ENCODE data around the gene TLE1. TPM values are rescaled to one million over a fixed set of nuclear protein-coding genes. Genes with fewer than 3 reads are reported as not detected.

TLE1 gene
- total RNA-seq, 4 donors from 2014 or later: 18.7 to 54.5 (median 40.2) TPM

- Histone ChIP-seq H3K36me3 (no peaks in the 10 kb centered on the region), H3K27ac (no peak overlapping the region), H3K4me1 (peaks cover 0 to 7% (median 0%) of the 10 kb centered on the region in 4 donors)
Observed at GRCh38 chr9:81622471-81623255, 66.7 kb downstream of the TLE1 start.

GRCh38 chr9:81621785-81622259 is 67.5 kb downstream of the TLE1 start:
- TF ChIP-seq, protein P1, sequence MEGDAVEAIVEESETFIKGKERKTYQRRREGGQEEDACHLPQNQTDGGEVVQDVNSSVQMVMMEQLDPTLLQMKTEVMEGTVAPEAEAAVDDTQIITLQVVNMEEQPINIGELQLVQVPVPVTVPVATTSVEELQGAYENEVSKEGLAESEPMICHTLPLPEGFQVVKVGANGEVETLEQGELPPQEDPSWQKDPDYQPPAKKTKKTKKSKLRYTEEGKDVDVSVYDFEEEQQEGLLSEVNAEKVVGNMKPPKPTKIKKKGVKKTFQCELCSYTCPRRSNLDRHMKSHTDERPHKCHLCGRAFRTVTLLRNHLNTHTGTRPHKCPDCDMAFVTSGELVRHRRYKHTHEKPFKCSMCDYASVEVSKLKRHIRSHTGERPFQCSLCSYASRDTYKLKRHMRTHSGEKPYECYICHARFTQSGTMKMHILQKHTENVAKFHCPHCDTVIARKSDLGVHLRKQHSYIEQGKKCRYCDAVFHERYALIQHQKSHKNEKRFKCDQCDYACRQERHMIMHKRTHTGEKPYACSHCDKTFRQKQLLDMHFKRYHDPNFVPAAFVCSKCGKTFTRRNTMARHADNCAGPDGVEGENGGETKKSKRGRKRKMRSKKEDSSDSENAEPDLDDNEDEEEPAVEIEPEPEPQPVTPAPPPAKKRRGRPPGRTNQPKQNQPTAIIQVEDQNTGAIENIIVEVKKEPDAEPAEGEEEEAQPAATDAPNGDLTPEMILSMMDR (IDR thresholded peaks at IDR 0.05): no peak
- TF ChIP-seq POLR2A (IDR thresholded peaks at IDR 0.05): no peak
- H3K27ac ChIP-seq: no peak overlapping the region
- DNase-seq: no peak
- H3K27me3 ChIP-seq: no peaks in the 10 kb centered on the region
- no peaks in the 10 kb centered on the region for H3K36me3 ChIP-seq
- peaks cover 0 to 7% (median 0%) of the 10 kb centered on the region in 4 donors for H3K4me1 ChIP-seq
- no peak overlapping the region for H3K4me3 ChIP-seq
- H3K9me3 ChIP-seq: no peaks in the 10 kb centered on the region

More at GRCh38 chr9:81622471-81623255, 66.7 kb downstream of the TLE1 start:
- H3K27me3 ChIP-seq: no peaks in the 10 kb centered on the region
- no peaks in the 10 kb centered on the region for H3K9me3 ChIP-seq
- no peak overlapping the region for H3K4me3 ChIP-seq
- no peak for DNase-seq
- TF ChIP-seq, protein P1 (IDR thresholded peaks at IDR 0.05): no peak
- TF ChIP-seq POLR2A (IDR thresholded peaks at IDR 0.05): no peak

GRCh38 chr9:81621118-81621517 is 68.2 kb downstream of the TLE1 start:
- no peak for DNase-seq
- TF ChIP-seq, protein P1 (IDR thresholded peaks at IDR 0.05): no peak
- no peak for TF ChIP-seq POLR2A (IDR thresholded peaks at IDR 0.05)
- Histone ChIP-seq H3K9me3 (no peaks in the 10 kb centered on the region), H3K27ac (no peak overlapping the region), H3K36me3 (no peaks in the 10 kb centered on the region), H3K27me3 (no peaks in the 10 kb centered on the region), H3K4me1 (peaks cover 0 to 7% (median 0%) of the 10 kb centered on the region in 4 donors), H3K4me3 (no peak overlapping the region)

DNA sequence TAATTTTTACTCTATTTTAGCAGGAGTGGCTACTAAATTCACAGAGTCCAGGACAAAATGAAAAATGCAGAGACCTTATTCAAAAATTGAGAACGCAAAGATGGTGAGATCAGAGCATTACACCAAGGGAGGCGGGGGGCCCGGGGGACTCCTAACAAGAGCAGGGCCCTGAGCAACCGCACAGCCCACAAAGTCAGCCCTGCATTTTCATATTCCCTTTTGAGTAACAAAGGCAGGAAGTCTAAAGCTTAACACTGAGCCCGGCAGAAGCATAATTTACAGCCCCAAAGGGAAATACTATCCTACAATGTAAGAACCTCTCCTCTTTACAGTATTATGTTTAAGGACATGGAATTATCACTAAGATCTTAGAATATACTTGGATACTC is 69.4 kb downstream of the TLE1 start:
- peak overlapping the region in 1 of 4 donors; percentile 25 for H3K27ac ChIP-seq
- no peak overlapping the region for H3K4me3 ChIP-seq
- no peaks in the 10 kb centered on the region for H3K27me3 ChIP-seq
- H3K9me3 ChIP-seq: no peaks in the 10 kb centered on the region
- peaks cover 0 to 4% (median 0%) of the 10 kb centered on the region in 3 donors for H3K36me3 ChIP-seq
- peak in 1 of 3 donors; percentile 36 for DNase-seq
- peaks cover 0 to 7% (median 0%) of the 10 kb centered on the region in 4 donors for H3K4me1 ChIP-seq
- TF ChIP-seq, protein P1 (IDR thresholded peaks at IDR 0.05): no peak
- TF ChIP-seq POLR2A (IDR thresholded peaks at IDR 0.05): no peak

GRCh38 chr9:81619353-81620001 is 69.9 kb downstream of the TLE1 start:
- Histone ChIP-seq H3K36me3 (peaks cover 0 to 8% (median 0%) of the 10 kb centered on the region in 3 donors), H3K4me1 (peaks cover 0 to 7% (median 0%) of the 10 kb centered on the region in 4 donors), H3K4me3 (no peak overlapping the region), H3K9me3 (no peaks in the 10 kb centered on the region), H3K27ac (peak overlapping the region in 2 of 4 donors; percentile 25 to 42), H3K27me3 (no peaks in the 10 kb centered on the region)
- no peak for DNase-seq
- TF ChIP-seq POLR2A (IDR thresholded peaks at IDR 0.05): no peak
- TF ChIP-seq, protein P1 (IDR thresholded peaks at IDR 0.05): peak in 1 of 6 experiments; percentile 14

All from Peyer's patch (tissue), 4 donors.